Globus pallidus (tissue), 1 donor: ENCODE data around the gene ZNF423.

ENCODE experiments used
- DNase-seq: peaks from one replicate; pipeline ENCODE4 v3.0.0-alpha.2; 2015; ENCODE audit warnings: low spot score

ZNF423 gene

DNA sequence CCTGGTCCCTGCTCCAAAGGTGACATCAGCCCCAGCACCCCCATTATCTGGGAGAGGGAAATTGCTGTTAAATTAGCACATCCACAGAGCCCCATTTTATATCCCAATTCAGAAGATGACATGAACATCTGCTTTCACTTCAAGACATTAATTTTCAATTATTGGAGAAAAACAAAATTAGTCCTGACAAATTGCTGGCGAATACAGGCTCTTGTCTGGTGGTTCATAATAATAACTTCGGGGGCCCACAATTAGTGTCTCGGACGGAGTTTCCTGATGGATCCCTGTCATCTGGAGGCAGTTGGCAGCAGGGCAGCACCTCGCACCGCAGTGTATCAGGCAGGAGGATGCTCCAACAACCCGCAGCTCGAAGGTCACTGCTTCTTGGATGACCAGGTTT is 7.4 kb downstream of the ZNF423 start:
- no peak for DNase-seq

- no peak for DNase-seq
Measured at GRCh38 chr16:49846800-49847199, 9.1 kb downstream of the ZNF423 start.

DNA sequence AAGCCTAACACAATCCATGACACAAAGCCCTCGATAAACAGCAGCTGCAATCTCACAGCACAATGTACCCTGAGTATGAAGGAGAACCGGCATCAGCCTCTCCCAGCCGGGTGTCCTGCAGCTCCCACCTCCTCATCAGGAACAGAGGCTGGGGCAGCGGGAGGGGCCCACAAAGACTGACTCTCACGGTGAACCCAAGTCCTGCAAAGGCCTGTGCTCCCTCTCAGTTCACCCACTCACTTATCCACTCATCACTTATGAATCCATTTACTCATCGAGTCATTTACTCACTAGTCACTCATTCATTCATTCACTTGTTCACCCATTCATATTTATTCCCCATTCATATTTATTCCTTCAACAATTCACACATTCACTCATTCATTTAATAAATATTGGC is 11.6 kb downstream of the ZNF423 start:
- DNase-seq, result no peak

DNA sequence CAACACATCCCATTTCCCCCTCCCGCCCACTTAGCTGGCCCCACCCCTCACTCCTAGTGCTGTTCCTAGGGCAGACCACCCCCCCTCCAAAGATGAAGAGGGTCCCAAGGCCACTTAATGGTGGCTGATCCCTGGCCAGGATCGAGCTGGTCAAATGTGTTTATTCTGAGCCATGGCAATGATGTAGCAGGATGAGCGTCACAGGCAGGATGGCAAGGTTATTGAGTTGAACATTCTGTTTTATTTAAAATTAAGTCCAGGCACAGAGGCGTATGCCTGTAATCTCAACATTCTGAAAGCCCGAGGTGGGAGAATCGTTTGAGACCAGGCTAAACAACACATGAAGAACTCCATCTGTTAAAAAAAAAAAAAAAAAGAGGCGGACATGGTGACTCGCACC is 12.2 kb downstream of the ZNF423 start:
- no peak for DNase-seq

- no peak for DNase-seq
Measured at GRCh38 chr16:49842972-49843371, 12.9 kb downstream of the ZNF423 start.

GRCh38 chr16:49839017-49839825 is 16.7 kb downstream of the ZNF423 start:
- DNase-seq, result no peak

- no peak for DNase-seq
Measured at GRCh38 chr16:49838441-49839016, 17.4 kb downstream of the ZNF423 start.

GRCh38 chr16:49837688-49838410 is 18.1 kb downstream of the ZNF423 start:
- DNase-seq, result no peak

DNA sequence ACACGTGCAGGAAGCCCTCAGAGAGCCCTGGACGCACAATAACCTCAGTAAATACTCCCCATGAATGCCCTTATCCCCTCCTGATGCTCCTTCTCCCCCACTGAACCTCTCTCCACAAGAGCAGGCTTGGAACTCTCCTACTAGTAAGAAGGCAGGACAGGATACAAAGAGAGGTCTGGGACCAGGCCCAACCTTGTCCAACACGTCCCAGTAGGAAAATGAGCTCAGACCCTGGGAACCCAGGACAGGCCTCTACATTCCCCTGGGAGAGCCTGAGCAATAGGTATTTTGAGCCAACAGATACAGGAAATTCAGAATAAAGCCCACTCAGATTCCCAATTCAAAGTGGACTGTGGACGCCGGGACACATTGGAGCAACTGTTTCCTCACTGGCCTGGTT is 19.2 kb downstream of the ZNF423 start:
- no peak for DNase-seq

DNA sequence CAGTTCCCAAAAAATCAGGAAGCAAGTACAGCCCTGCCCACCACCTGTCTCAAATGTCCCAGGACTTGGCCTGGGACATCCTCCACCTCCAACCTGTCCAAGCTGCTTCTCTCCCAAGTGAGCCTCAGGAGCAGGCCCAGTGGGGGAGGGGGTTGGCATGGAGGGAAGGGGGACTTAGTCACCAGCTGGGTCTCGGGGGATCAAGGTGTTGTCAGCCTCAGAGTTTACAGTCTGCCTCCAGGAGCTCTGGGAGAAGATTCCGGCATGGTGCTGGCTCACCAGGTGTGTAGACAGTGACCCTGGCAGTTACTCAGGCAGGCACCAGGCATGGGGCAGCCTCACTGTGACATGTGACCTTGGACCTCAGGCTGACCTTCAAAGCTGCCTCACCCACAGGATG is 19.7 kb downstream of the ZNF423 start:
- no peak for DNase-seq

DNA sequence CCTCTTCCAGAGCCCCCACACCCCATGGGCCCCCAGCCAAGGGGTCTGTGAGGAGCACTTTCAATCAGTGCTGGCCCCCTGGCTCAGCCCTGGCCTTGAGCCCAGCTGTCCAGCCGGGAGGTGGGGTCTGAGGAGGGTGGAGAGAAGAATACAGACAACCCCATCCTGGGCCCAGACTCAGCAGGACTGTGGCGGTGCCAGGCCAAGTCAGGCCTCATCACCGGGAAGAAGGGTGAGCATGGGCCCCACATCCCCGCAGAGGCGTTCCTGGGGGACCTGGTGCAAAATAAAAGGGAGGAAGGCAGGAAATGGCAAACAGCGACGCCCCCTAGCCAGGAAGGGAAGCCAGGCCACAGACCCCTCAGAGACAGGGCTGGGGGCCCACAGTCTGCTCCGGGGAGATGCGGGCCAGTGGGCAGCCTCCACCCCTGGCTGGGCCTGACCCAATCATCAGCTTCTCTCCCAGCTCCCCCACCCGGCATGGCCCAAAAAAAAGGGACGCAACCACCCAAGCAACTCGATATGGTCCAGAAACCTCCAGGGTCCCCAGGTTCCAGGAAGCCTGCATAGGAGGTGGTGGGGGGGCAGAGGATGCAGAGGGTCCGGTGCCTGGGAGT is 20.6 kb downstream of the ZNF423 start:
- no peak for DNase-seq

GRCh38 chr16:49834531-49835151 is 21.3 kb downstream of the ZNF423 start:
- peak; percentile 76 for DNase-seq

GRCh38 chr16:49833796-49834530 is 21.9 kb downstream of the ZNF423 start:
- DNase-seq, result peak; percentile 72

GRCh38 chr16:49833085-49833484 is 22.8 kb downstream of the ZNF423 start:
- DNase-seq, result peak; percentile 51

DNA sequence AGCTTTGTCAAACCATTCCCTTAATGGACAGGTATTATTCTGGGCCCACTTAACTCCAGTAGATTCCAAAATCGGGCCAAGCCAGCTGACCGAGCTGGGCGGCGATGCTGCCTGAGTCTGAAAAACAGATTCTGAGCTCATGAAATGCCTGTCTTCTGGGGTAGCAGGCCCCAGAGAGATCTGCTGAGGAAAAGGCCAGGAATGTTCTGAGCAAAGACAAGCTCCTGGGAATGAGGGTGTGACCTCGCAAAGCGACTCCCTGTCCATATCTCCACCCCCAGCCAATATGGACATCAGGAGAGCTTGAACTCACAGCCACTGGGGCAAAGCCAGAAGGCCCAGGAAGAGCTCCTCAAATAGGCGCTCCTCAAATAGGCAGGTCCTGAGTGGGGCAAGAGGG is 23.7 kb downstream of the ZNF423 start:
- no peak for DNase-seq

- no peak for DNase-seq
Measured at GRCh38 chr16:49830873-49831272, 25.0 kb downstream of the ZNF423 start.

DNA sequence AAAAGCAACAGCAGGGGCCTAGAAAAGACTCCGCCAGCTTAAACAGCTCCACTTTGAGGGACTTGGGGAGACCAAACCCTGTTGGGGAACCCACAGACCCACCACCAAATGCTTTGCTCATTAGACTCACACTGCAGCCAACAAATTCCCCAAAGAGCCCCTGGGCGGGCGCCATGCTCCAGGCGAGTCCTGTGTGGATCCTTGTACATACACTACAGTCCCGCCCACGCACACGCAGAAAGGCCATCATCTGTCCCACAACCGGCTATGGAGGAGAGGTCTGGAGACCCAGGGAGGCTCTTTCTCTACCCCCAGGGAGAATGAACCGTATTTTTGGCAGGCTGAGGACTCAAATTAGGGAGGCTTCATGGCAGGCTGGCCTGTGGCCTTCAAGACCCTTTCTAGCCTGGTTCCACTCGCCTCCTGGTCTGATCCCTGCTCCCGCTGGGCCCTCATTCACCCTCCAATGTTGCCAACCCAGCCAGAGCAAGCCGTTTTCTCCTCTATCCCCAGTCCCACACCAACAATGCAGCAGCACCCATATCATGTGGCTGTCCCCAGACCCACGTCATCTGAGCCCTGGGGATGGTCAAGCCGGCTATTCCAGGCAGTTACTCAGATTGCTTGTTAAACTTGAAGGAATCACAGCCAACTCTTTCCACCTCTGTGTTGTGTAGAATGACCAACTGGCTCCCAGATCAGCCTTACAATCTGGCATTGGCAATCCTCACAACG is 27.2 kb downstream of the ZNF423 start:
- no peak for DNase-seq

GRCh38 chr16:49827805-49828438 is 28.0 kb downstream of the ZNF423 start:
- no peak for DNase-seq

GRCh38 chr16:49826515-49826914 is 29.4 kb downstream of the ZNF423 start:
- DNase-seq, result no peak

DNA sequence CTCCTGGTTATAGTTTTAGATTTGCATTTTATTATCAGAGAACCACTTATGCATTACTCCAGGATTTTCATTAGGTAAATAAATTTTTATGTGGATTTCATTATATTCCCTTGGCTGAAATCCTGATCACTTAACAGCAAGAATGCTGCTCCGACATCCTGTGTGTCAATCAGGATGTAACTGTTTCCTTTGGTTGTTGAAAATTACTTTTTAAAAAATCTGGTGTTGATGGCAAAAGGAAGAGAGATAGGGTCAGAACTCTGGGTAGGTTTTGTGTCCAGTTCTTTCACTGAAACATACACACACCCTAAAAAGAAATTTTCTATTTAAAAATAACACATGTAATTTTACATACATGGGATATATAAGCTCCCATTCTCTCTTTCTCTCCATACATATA is 30.9 kb downstream of the ZNF423 start:
- DNase-seq, result no peak
